MV-4-11 (cell line): ENCODE results near the gene PPM1E.
"Not testable (repeated sequence)": the region's sequence is repeated elsewhere in the genome, so short reads cannot be mapped to it uniquely, and the experiment has no call there.

ENCODE experiments used
- DNase-seq: peaks from one replicate; lab custom pipeline; 2025; lab: John Stamatoyannopoulos, UW

PPM1E gene

GRCh38 chr17:58755577-58756245 lies at the start of gene PPM1E:
TSS of gene PPM1E (plus strand) at chr17:58755854.
- DNase-seq = peak; percentile 44

GRCh38 chr17:58706351-58707140 lies 49.1 kb upstream of the PPM1E start:
- peak; percentile 29 for DNase-seq

DNA sequence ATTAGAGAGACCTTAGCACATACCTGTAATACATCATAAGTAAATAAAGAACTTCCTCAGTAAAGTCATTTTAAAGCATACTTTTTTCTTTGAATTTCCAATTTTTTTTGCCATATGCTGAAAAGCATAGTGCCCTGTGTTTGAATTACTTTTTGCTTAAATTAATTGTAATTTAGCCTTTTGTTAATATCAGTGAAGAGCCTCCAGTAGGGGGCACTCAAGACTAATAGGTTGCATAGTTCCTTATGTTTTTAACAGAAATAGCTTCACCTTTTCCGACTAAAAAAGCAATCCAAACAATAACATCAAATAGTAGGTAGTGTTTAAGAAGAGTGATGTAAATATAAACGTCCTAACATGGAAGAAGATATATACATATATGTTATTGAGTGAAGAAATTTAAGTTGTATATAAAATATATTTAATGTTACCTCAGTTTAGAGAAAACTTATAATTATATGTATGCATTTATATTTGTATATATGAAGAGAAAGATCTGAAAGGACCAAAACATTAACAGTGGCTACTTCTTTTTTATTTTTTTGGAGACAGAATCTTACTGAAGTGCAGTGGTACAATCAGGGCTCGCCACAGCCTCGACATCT lies 44.6 kb upstream of the PPM1E start:
- peak; percentile 40 for DNase-seq

- DNase-seq = no peak
Measured at GRCh38 chr17:58722274-58722673, 33.4 kb upstream of the PPM1E start.

- DNase-seq = no peak
Measured at GRCh38 chr17:58722696-58723095, 33.0 kb upstream of the PPM1E start.

DNA sequence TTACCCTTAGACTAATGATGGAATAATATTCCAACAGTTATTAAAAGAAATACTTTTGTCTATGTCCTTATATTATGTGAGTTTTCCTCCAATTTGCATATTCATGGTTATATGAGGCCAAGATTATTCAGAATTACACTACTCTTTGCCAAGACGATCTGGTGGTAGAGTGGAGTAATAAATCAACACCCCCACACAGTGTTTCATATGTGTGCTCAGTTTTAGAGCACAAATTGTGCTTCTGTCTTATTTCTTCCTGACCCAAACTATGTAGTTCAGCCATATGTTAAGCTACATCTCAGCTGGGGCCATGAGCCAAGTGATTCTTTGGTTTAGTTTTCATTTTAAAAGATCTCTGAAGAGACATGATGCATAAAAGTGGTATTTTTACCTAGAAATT lies 26.9 kb upstream of the PPM1E start:
- DNase-seq = no peak

DNA sequence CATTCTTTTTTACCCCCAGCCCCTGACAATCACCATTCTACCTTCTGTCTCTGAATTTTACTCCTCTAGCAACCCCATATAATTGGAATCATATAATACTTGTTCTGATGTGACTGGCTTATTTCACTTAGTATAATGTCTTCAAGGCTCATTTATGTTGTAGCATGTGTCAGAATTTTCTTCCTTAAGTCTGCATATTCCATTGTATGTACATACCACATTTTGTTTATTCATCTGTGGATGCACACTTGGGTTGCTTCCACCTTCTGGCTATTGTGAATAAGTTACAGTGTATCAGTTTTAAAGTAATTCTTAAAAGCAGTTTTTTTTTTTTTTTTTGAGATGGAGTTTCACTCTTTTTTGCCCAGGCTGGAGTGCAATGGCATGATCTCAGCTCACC lies 24.7 kb upstream of the PPM1E start:
- DNase-seq = no peak

- no peak for DNase-seq
Measured at GRCh38 chr17:58734040-58734439, 21.6 kb upstream of the PPM1E start.

DNA sequence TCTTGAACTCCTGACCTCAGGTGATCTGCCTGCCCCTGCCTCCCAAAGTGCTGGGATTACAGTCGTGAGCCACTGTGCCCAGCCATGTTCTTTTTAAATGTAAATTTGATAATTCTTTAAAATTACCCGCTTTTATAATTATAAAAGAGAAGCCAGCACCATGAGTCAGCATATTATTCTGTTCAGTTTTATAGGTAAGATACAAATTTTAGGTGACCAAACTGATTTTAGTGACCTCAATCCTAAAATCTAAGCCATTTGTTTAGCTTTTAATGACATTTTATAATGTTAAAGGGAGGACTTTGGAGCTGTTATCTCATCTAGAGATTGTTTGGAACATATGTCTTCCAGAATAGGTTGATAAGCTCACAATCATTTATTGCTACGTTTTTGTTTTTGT lies 20.8 kb upstream of the PPM1E start:
- DNase-seq = no peak

DNA sequence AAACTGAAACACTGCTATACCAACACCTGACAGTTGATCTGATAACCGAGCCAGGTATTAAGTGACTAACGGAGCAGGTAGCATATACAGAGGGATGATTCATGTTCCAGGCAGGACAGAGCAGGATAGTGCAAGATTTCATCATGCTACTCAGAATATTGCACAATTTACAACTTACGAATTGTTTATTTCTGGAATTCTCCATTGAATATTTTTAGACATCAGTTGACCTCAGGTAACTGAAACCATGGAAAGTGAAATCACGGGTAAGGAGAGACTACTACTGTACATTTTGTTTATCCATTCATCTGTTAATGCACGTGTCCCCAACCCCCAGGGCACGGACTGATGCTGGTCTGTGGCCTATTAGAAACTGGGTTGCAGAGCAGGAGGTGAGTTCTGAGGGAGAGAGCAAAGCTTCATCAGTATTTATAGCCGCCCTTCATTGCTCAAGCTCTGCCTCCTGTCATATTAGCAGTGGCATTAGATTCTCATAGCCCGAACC lies 14.5 kb upstream of the PPM1E start:
- DNase-seq = no peak

DNA sequence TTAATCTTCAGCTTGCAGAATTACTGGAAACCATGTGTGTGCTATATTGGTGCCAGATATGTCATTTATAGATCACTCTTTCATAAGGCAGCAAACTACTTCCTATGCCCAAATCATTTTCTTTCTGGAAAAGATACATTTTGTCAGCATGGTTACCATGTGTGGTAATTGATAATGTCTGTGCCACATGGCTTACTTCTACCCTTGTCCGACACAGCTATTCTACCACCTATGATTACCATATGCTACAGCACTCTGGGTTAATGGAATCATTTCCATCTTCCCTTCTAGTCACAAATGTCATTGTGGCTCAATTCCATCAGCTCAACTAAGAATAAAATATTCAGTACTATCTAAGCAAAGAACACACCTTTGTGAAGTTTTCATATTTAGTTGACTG lies 8.0 kb upstream of the PPM1E start:
- DNase-seq = no peak

DNA sequence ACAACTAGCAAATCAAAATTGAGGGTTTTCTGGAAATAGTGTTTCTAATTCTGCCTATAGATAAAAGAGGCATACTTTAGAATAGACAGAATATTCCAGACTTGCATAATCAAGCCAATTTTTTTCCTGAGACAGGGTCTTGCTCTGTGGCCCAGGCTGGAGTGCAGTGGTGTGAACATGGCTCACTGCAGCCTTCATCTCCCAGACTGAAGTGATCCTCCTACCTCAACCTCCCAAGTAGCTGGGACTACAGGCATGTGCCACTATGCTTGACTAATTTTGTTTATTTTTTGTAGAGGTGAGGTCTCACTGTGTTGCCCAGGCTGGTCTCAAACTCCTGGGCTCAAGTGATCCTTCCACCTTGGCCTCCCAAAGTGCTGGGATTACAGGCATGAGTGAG lies 6.0 kb upstream of the PPM1E start:
- not testable (repeated sequence) for DNase-seq

DNA sequence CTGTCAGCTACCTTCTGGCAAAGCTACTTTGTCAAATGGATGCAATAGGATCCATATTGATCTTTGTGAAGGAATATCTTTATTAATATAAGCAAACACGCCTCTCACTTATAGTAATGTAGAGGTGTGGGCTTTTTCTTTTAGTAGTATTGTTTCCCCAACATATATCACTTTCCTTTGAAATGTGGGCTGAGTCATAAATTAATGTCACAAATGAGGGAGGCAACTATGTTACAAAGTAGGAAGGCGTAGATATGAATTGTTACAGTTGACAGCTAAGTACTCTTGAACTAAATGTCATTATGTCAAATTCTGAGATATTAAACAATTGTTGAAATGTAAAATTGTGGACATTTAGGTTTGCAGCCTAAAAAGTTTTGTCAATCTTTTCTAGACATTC lies 2.6 kb upstream of the PPM1E start:
- DNase-seq = no peak

GRCh38 chr17:58755269-58755576 lies 431 bp upstream of the PPM1E start:
- no peak for DNase-seq

DNA sequence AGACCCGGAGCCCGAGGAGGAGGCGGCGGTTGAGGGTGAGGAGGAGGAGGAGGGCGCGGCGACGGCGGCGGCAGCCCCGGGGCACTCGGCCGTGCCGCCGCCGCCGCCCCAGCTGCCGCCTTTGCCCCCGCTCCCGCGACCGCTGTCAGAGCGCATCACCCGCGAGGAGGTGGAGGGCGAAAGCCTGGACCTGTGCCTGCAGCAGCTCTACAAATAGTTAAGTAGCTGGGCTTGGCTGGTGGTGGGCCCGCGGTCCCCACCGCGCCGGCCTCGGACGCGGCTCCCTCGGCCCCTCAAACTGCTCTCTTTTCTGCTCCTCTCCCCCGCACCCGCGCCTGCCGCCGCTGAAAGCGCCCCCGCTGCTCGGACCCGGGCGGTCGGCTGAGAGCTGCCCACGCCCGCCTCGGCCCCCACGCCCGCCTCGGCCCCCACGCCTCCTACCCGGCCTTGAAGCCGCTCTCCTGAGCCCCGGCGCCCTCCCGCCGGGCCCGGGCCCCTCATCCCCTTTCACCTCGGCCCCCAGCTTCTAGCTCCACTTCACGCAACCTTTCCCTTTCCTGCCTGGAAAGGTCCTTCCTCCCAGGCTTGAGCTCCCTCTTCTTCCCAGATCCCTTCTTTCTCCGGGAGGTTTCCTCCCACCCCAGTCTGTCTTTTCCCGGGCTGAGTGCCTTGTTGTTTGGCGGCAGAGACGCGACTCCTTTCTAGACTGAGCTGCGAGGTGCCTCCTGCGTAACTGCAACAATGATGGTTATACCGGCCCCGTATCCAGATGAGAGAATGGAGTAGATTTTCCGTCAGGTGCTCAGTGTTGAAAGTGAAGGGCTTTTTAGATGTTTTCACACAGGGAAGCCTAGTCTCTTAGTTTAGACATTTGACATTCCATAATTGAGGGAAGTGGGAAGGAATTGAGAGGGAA lies 850 bp downstream of the PPM1E start:
- no peak for DNase-seq

- peak; percentile 44 for DNase-seq
Measured at GRCh38 chr17:58757162-58757613, 1.5 kb downstream of the PPM1E start.

DNA sequence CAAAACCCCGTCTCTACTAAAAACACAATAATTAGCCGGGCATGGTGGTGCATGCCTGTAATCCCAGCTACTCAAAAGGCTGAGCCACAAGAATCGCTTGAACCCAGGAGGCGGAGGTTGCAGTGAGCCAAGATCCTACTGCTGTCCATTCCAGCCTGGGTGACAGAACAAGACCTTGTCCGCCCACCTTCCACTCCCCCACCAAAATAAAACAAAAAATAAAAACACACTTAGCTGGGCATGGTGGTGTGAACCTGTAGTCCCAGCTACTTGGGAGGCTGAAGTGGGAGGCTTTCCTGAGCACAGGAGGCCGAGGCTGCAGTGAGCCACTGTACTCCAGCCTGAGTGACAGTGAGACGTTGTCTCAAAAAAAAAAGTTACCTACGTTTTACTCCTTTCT lies 3.2 kb downstream of the PPM1E start:
- DNase-seq = no peak

DNA sequence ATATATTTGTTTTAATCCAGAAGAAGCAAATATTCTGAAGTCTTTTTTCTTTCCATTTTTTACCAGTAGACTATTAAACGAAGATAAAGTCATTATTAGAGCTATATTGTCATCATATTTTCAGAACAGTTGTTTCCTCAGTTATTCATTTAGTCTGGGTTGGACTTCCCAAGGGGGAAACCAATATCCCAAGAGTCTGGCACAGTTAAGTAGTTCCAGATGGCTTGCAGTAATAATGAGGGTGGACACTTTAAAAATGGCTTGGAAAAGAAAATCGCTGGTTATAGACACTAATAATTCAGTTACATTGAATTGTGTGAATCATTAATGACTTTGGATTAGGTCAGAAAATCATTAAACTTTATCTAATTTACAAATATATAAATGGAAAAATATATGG lies 3.9 kb downstream of the PPM1E start:
- DNase-seq = no peak

DNA sequence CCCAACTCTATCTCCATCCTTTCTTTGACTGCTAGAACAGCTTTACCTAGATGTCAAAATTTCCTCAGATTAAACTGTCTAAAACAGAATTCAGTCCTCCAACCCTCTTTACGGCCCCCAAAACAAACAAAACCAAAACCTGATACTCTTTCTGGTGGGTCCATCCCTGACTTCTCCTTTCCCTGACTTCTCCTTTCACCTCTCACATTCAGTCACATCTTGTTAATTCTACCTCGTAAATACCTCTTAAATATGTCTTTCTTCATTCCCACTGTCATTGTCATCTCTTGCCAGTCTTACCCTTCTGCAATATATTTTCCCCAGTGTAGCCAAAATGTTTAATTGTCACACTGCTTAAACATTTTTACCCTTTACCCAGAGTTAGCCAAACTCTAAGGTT lies 4.6 kb downstream of the PPM1E start:
- DNase-seq = peak; percentile 4

GRCh38 chr17:58763263-58763662 lies 7.6 kb downstream of the PPM1E start:
- no peak for DNase-seq

DNA sequence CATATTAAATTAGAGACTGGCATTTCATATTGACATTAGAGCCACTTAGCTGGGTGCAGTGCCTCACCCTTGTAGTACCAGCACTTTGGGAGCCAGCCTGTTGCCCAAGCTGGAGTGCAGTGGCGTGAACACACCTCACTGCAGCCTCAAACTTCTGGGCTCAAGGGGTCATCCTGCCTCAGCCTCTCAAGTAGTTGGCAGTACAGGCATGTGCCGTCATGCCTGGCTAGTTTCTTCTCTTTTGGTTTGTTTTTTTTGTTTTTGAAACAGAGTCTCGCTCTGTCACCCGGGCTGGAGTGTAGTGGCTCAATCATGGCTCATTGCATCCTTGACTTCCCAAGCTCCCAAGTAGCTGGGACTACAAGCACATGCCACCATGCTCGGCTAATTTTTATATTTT lies 8.7 kb downstream of the PPM1E start:
- no peak for DNase-seq

GRCh38 chr17:58778482-58778881 lies 22.8 kb downstream of the PPM1E start:
- not testable (repeated sequence) for DNase-seq
